ENCODE results near the gene WNK2.

GRCh38 chr9:93228453-93228852 is 44.5 kb downstream of the WNK2 start:
- TF ChIP-seq CTCF (IDR thresholded peaks at IDR 0.05; ENCODE audit: insufficient read depth, low read depth, low read length) (no peak), EZH2 (IDR thresholded peaks at IDR 0.05; ENCODE audit: insufficient read depth, low read length) (no peak)
